H9 (cell line): ENCODE results near the gene MEF2C. TPM values are rescaled to one million over a fixed set of nuclear protein-coding genes. Genes with fewer than 3 reads are reported as not detected.

Source experiments
- DNase-seq: peaks from one replicate; pipeline ENCODE4 v3.0.0-alpha.2; 2017
- H2AFZ ChIP-seq: one replicate; pipeline ENCODE4 v1.6.1; 2013; ENCODE audit warnings: mild to moderate bottlenecking, low read length, control low read depth, moderate library complexity
- H2AK5ac ChIP-seq: 2 replicates; pipeline ENCODE4 v1.6.1; 2013; ENCODE audit warnings: low read length, control low read depth, mixed read lengths; ENCODE audit not compliant: insufficient read length
- H2BK120ac ChIP-seq: one replicate; pipeline ENCODE4 v1.6.1; 2013; ENCODE audit warnings: low read depth, mild to moderate bottlenecking, low read length, control low read depth, inconsistent platforms; ENCODE audit not compliant: poor library complexity, severe bottlenecking
- H2BK12ac ChIP-seq: 2 replicates; pipeline ENCODE4 v1.6.1; 2013; ENCODE audit warnings: low read length, control low read depth, mixed read lengths, low read depth; ENCODE audit not compliant: insufficient read length
- H2BK15ac ChIP-seq: 2 replicates; pipeline ENCODE4 v1.6.1; 2013; ENCODE audit warnings: low read depth, low read length, control low read depth
- H2BK20ac ChIP-seq: one replicate; pipeline ENCODE4 v1.6.1; 2013; ENCODE audit warnings: low read depth, mild to moderate bottlenecking, low read length, control low read depth, inconsistent platforms; ENCODE audit not compliant: poor library complexity, severe bottlenecking
- H2BK5ac ChIP-seq: 2 replicates; pipeline ENCODE4 v1.6.1; 2013; ENCODE audit warnings: low read length, control low read depth, mixed read lengths; ENCODE audit not compliant: insufficient read length
- H3K14ac ChIP-seq: 2 replicates; pipeline ENCODE4 v1.6.1; 2013; ENCODE audit warnings: low read length, control low read depth; ENCODE audit not compliant: insufficient read depth
- H3K18ac ChIP-seq: 2 replicates; pipeline ENCODE4 v1.6.1; 2013; ENCODE audit warnings: low read depth, mild to moderate bottlenecking, mixed read lengths, low read length, control low read depth; ENCODE audit not compliant: insufficient read length
- H3K23ac ChIP-seq: 2 replicates; pipeline ENCODE4 v1.6.1; 2013; ENCODE audit warnings: low read length, control low read depth, mixed read lengths, low read depth; ENCODE audit not compliant: insufficient read length
- H3K23me2 ChIP-seq: 2 replicates; pipeline ENCODE4 v1.6.1; 2013; ENCODE audit warnings: low read depth, mild to moderate bottlenecking, mixed read lengths, low read length, control low read depth; ENCODE audit not compliant: insufficient read length, poor library complexity, severe bottlenecking
- H3K27ac ChIP-seq: 2 replicates; pipeline ENCODE4 v1.5.1; 2013; ENCODE audit warnings: low read length, control low read depth, mixed read lengths, low read depth; ENCODE audit not compliant: insufficient read length
- H3K27me3 ChIP-seq: 2 replicates; pipeline ENCODE4 v1.6.1; 2013; ENCODE audit warnings: low read length, control low read depth, inconsistent platforms; ENCODE audit not compliant: insufficient read depth
- H3K4ac ChIP-seq: 2 replicates; pipeline ENCODE4 v1.6.1; 2013; ENCODE audit warnings: low read depth, mild to moderate bottlenecking, control low read depth, inconsistent platforms, low read length, moderate library complexity
- H3K4me1 ChIP-seq: 2 replicates; pipeline ENCODE4 v1.6.1; 2013; ENCODE audit warnings: low read length, control low read depth, inconsistent platforms; ENCODE audit not compliant: insufficient read depth
- H3K4me2 ChIP-seq: 2 replicates; pipeline ENCODE4 v1.6.1; 2013; ENCODE audit warnings: low read length, control low read depth, mixed read lengths; ENCODE audit not compliant: insufficient read length, insufficient read depth
- H3K56ac ChIP-seq: 2 replicates; pipeline ENCODE4 v1.6.1; 2013; ENCODE audit warnings: low read depth, mild to moderate bottlenecking, mixed read lengths, low read length, control low read depth; ENCODE audit not compliant: insufficient read length
- H3K79me1 ChIP-seq: 2 replicates; pipeline ENCODE4 v1.6.1; 2013; ENCODE audit warnings: low read depth, mild to moderate bottlenecking, moderate library complexity, low read length, control low read depth, inconsistent platforms; ENCODE audit not compliant: insufficient read depth, poor library complexity, severe bottlenecking
- H3K79me2 ChIP-seq: 2 replicates; pipeline ENCODE4 v1.6.1; 2013; ENCODE audit warnings: low read length, control low read depth, inconsistent platforms; ENCODE audit not compliant: insufficient read depth
- H3K9ac ChIP-seq: 2 replicates; pipeline ENCODE4 v1.6.1; 2013; ENCODE audit warnings: low read length, control low read depth, mixed read lengths; ENCODE audit not compliant: insufficient read length; ENCODE audit errors: extremely low read depth
- H3K9me3 ChIP-seq: one replicate; pipeline ENCODE4 v1.6.1; 2013; ENCODE audit warnings: low read depth, low read length, inconsistent platforms; ENCODE audit not compliant: control insufficient read depth
- H3T11ph ChIP-seq: one replicate; pipeline ENCODE4 v1.6.1; 2013; ENCODE audit warnings: mild to moderate bottlenecking, low read length, control low read depth, inconsistent platforms
- H4K20me1 ChIP-seq: one replicate; pipeline ENCODE4 v1.6.1; 2013; ENCODE audit not compliant: control insufficient read depth, insufficient read length, insufficient read depth
- H4K5ac ChIP-seq: 2 replicates; pipeline ENCODE4 v1.6.1; 2013; ENCODE audit warnings: low read depth, mild to moderate bottlenecking, mixed read lengths, low read length, control low read depth; ENCODE audit not compliant: insufficient read length
- H4K8ac ChIP-seq: replicated peaks from 2 replicates; pipeline ENCODE4 v1.6.1; 2013; ENCODE audit warnings: low read length, control low read depth, mixed read lengths, low read depth; ENCODE audit not compliant: insufficient read length
- H4K91ac ChIP-seq: 2 replicates; pipeline ENCODE4 v1.6.1; 2013; ENCODE audit warnings: low read depth, mild to moderate bottlenecking, moderate library complexity, mixed read lengths, low read length, control low read depth; ENCODE audit not compliant: insufficient read length
- H3K27ac Mint-ChIP-seq, 3 experiments: 2 replicates in 2 of 3; 3 replicates in 1 of 3; pipeline ENCODE4 v1.8.0; 2020 to 2021; ENCODE audit warnings: mixed read lengths in 3 of 3, mild to moderate bottlenecking in 1 of 3, moderate library complexity in 1 of 3
- H3K27me3 Mint-ChIP-seq: 2 replicates; pipeline ENCODE4 v1.8.0; 2021; ENCODE audit warnings: low read depth, mild to moderate bottlenecking, moderate library complexity, mixed read lengths
- H3K36me3 Mint-ChIP-seq, 3 experiments: 2 replicates in 2 of 3; 3 replicates in 1 of 3; pipeline ENCODE4 v1.8.0; 2020 to 2021; ENCODE audit warnings: low read depth in 3 of 3, mixed read lengths in 3 of 3; ENCODE audit not compliant: insufficient read depth in 1 of 3
- H3K4me1 Mint-ChIP-seq, 2 experiments: 2 replicates each; pipeline ENCODE4 v1.8.0; 2020; ENCODE audit warnings: mixed read lengths in 2 of 2
- H3K4me3 Mint-ChIP-seq, 2 experiments: 2 replicates in 1 of 2; 3 replicates in 1 of 2; pipeline ENCODE4 v1.8.0; 2020 to 2021; ENCODE audit warnings: mild to moderate bottlenecking in 2 of 2, mixed read lengths in 2 of 2, moderate library complexity in 1 of 2
- H3K9me3 Mint-ChIP-seq, 2 experiments: 2 replicates in 1 of 2; 3 replicates in 1 of 2; pipeline ENCODE4 v1.8.0; 2020; ENCODE audit warnings: mild to moderate bottlenecking in 2 of 2, mixed read lengths in 2 of 2, moderate library complexity in 1 of 2
- WGBS: extraction: QIAGEN DNeasy Blood & Tissue Kit; methylation state at CpG from one replicate; pipeline ENCODE4 v1.1.7; 2013; ENCODE audit warnings: missing lambda C conversion rate, low lambda C conversion rate, mixed read lengths; ENCODE audit not compliant: insufficient read length; ENCODE audit errors: extremely low coverage; 5-methylcytosine and 5-hydroxymethylcytosine counted together
- total RNA-seq: library from RNA; stranded (reverse); gene quantifications from 2 replicates; pipeline ENCODE4 v1.2.1, GENCODE V29; 2021
- TF ChIP-seq, protein P1 (sequence below): fragments of 200-600 bp; sonication (generic); conservative IDR thresholded peaks from 3 replicates; pipeline ENCODE4 v1.8.0; 2021; ENCODE audit warnings: antibody characterized with exemption, mild to moderate bottlenecking

The MEF2C gene
- total RNA-seq, 1 experiment from 2014 or later: 0.11 TPM

DNA sequence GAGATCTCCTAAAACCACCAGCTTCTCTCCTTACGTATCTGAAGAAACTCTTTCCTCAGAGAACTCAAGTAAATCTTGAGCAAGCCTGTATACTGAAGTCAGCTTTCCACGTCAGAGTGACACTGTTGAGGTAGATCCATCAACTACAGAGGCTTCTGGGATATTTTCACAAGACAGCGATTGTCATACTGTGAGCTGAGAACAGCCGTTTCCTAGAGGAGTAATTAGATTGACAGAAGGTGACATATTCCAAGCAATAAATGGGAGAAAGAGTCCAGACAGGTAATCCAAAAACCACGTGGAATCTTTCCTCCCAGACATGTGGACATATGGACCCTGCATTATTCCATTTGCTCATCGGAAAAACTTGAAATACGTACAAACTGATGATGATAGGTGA lies 117.2 kb downstream of the MEF2C start:
- Histone ChIP-seq H3K27me3 (no peaks in the 10 kb centered on the region), H4K91ac (no peak overlapping the region), H2BK20ac (no peak overlapping the region), H3K4me1 (no peaks in the 10 kb centered on the region), H2AK5ac (no peak overlapping the region), H3K14ac (no peak overlapping the region), H2BK15ac (no peak overlapping the region), H3K23me2 (no peaks in the 10 kb centered on the region), H4K20me1 (no peaks in the 10 kb centered on the region), H2BK120ac (no peak overlapping the region), H3K9ac (no peak overlapping the region), H2BK5ac (no peak overlapping the region), H3K27ac (no peak overlapping the region), H3K23ac (no peak overlapping the region), H4K5ac (no peak overlapping the region), H3K79me1 (no peaks in the 10 kb centered on the region), H3T11ph (no peak overlapping the region), H3K4me2 (no peak overlapping the region), H3K4ac (no peak overlapping the region), H3K18ac (no peak overlapping the region), H3K56ac (no peak overlapping the region), H4K8ac (no peak overlapping the region), H3K9me3 (no peaks in the 10 kb centered on the region), H2AFZ (no peak overlapping the region), H3K79me2 (no peaks in the 10 kb centered on the region), H2BK12ac (no peak overlapping the region)
- H3K27ac Mint-ChIP-seq: no peak overlapping the region
- H3K27me3 Mint-ChIP-seq: no peaks in the 10 kb centered on the region
- no peak for DNase-seq
- H3K4me3 Mint-ChIP-seq: no peak overlapping the region
- TF ChIP-seq, protein P1, sequence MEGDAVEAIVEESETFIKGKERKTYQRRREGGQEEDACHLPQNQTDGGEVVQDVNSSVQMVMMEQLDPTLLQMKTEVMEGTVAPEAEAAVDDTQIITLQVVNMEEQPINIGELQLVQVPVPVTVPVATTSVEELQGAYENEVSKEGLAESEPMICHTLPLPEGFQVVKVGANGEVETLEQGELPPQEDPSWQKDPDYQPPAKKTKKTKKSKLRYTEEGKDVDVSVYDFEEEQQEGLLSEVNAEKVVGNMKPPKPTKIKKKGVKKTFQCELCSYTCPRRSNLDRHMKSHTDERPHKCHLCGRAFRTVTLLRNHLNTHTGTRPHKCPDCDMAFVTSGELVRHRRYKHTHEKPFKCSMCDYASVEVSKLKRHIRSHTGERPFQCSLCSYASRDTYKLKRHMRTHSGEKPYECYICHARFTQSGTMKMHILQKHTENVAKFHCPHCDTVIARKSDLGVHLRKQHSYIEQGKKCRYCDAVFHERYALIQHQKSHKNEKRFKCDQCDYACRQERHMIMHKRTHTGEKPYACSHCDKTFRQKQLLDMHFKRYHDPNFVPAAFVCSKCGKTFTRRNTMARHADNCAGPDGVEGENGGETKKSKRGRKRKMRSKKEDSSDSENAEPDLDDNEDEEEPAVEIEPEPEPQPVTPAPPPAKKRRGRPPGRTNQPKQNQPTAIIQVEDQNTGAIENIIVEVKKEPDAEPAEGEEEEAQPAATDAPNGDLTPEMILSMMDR: no peak
- no peaks in the 10 kb centered on the region for H3K36me3 Mint-ChIP-seq
- no CpG with 5 or more reads among the region's 7 CpGs for WGBS
- no peaks in the 10 kb centered on the region for H3K9me3 Mint-ChIP-seq
- H3K4me1 Mint-ChIP-seq: no peaks in the 10 kb centered on the region
